GM10847 (cell line): ENCODE results near the gene GFRA1.

ENCODE experiments used
- POLR2A ChIP-seq: IDR thresholded peaks from 2 replicates; pipeline ENCODE4 v1.6.1; 2011; ENCODE audit not compliant: insufficient read length; ENCODE audit errors: extremely low read depth

The GFRA1 gene

GRCh38 chr10:116169782-116170445 lies 103.1 kb downstream of the GFRA1 start:
- TF ChIP-seq POLR2A, result no peak

DNA sequence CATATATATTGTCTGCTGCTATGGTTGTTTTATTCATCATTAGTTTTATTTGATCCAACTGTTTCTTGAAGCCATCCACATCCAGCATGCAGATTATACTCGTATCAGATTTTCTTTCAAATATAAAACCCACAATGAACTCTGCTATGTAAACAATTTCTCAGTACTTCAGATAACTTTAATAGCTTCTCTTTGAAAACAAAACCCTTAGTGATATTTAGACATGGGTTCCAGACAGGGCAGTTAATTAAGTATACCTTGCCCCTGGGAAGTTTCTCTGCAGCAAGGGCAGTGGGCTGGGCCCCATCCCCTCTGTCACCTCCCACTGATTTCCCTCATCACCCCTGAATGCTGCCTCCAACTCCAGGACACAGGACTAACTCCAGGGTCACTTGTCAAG lies 104.3 kb downstream of the GFRA1 start:
- no peak for TF ChIP-seq POLR2A

GRCh38 chr10:116168329-116168728 lies 104.7 kb downstream of the GFRA1 start:
- TF ChIP-seq POLR2A, result no peak

- no peak for TF ChIP-seq POLR2A
Measured at GRCh38 chr10:116164291-116164690, 108.7 kb downstream of the GFRA1 start.

DNA sequence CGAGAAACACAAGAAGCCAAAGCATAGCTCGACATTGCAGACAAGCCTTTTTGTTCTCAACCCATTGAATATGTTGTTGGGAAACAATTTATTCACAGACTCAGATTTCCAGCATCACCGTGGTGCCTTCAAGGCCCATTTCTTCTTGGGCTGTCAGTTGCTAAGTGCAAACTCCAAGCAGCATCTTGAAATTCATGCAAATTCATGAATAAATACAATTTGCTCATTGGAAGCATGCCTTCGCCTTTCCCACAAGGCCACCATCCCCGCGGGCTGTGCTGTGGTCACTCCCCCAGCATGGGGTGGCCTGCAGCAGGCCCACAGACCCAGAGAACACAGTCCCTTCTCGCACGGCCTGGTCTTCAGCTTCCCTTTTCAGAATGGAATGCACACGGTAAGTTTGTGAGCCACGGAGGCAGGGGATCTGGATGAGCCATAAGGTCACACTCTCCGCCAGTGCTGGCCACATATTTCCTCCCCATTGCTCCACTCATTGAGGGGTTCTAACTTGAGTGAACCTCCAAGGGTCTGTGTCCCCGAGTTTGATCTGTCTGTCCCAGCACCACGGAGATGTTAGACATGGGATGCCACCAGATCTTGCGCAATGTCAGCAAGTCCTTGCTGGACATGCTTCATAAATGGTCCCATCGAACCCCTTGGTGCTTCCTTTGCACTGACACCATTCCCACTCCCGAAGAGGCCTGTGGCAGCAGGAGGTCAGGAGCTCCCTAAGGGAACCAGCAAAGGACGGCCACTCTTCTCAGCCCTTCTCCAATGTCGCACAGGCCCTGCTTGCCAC lies 109.5 kb downstream of the GFRA1 start:
- no peak for TF ChIP-seq POLR2A

- no peak for TF ChIP-seq POLR2A
Measured at GRCh38 chr10:116162851-116163250, 110.2 kb downstream of the GFRA1 start.

- no peak for TF ChIP-seq POLR2A
Measured at GRCh38 chr10:116160271-116160670, 112.7 kb downstream of the GFRA1 start.

DNA sequence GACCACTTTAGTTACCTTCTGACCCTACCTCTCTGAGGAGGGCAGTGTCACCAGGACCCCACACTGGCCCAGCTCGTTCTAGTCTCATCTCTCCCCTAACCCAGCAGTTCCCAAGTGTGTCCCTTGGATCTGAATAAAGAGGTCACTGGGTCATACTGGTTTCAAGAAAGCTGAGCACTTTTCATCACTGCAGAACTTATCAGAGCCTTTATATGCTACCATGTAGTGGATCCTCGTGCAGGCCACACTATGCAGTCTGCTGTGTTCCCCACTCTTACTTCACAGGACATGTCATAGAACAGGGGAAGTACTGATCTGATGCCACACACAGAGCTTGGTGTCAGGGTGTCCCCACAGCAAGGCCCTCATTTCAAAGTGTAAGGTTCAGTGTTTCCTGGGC lies 113.8 kb downstream of the GFRA1 start:
- no peak for TF ChIP-seq POLR2A

DNA sequence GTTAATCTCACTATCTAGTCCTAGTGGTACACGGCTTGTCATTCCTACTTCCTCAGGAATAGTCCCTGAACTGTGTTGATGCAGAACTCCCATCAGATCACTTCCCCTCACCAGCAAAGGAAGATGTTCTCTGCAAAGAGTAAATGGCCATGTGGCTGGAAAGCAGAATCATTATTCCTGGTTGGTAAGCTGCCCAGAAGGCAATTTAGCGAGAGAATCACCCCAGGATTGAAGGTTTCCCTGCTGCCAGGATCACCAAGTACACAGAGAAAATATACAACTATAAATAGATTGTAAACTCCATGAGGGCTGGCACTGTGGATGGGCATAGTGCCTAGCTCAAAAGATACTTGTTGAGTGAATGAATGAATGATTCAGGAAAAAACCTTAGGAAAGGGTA lies 115.0 kb downstream of the GFRA1 start:
- no peak for TF ChIP-seq POLR2A

GRCh38 chr10:116157485-116157884 lies 115.5 kb downstream of the GFRA1 start:
- no peak for TF ChIP-seq POLR2A

- no peak for TF ChIP-seq POLR2A
Measured at GRCh38 chr10:116156819-116157218, 116.2 kb downstream of the GFRA1 start.

DNA sequence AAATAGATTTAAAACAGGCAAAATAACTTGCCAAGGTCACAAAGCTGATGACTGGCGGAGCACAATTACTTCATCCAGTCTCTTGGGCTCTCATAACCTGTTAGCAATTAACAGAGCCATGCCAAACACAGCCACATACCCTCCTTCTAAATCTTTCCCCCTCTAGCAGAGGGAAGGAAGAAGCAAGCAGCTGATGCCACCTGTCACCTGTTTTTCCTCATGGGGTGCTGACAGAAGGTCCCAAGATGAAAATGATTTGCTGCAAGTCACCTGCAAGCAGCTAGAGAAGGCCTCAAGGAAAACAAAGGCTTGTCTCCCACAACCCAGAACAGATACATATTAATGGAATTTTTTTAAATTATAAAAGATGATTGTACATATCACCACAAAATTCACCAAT lies 117.8 kb downstream of the GFRA1 start:
- no peak for TF ChIP-seq POLR2A

DNA sequence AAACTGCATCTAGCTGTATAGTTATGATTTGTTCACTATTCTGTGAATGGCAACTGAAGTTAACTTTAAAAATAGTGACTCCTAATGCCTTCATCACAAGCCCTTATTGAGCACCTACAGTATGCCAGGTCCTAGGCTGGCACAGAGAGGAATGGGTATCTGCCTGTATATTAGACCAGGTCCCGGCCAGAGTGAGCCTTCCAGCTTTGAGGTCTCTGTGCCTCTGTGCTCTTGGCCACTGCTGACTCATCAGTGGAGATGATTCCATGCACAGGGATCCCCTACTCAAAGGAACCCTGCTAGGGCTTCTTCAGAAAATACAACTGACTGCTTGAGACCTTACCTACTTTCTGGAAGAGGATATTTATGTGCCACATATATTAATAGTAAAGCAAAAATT lies 118.4 kb downstream of the GFRA1 start:
- no peak for TF ChIP-seq POLR2A

DNA sequence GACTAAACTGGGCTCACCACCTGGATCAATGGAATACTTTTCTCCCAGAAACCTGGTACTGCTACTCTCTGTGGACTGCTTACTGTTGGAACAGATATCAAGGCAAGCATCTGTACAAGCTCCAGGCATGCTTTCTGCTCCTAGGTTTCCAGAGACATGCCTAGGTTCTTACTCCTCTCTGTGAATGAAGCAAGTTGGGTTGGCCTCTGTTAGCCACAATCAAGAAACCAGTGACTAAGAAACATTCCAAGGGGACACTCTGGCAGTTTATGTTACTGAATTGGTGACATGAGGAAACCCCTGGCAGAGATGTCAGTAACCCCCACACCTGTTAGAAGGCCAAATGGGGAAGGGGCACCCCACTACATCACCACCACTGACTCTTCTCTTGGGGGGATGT lies 121.9 kb downstream of the GFRA1 start:
- TF ChIP-seq POLR2A, result no peak

DNA sequence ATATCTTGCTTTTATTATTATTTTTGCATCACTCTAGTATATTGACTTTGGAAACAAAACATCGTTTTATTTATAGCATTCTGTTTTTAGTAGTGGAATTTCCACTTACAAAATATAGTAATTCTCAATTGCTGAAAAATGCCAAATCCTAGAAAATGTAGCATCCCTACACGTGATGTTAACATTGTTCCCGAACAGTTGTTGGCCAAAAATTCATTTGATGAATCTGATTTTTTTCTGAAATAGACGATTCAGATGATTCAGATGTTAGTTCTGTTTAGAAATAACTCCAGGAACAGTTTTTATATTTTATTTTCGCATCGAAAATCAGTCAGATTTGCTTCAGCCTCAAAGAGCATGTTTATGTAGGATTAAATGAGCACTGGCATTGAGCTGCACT lies 122.4 kb downstream of the GFRA1 start:
- no peak for TF ChIP-seq POLR2A

DNA sequence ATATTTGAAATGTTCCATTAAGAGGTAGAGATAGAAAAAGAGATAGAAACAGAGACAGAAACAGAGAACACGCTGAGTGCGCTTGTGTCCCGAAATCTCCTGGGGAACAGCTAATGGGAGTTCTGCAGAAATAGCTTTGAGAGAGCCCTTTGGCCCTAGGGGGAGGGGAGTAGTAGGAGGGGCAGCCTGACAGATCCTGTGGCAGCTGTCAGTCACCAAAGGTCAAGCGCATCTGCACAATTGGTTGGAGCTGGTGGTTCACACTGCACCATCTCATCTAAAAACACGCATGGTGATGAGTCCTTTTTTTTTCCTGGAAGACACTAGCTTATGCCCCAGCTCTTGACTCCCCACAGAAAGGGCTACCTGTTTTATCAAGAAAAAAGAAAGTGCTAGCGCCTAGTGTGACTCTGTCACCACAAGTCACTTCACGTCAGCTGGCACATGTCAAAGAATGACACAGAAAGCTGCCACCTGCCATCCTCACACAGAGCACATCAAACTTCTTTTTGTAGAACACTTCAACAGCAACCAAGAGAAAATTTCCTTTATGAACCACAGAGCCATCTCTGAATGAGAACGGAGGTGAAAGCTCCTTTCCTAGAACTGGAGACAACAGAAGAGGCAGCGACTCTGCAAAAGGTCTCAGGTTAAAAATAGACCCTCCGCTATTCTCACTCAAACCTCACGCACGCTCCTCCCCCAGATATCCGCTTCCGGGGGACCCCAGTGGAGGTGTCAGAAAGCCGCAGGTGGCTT lies 125.7 kb downstream of the GFRA1 start:
- no peak for TF ChIP-seq POLR2A

GRCh38 chr10:116146372-116147140 lies 126.5 kb downstream of the GFRA1 start:
- TF ChIP-seq POLR2A, result no peak
